Measurements from ENCODE around the gene PKP4. TPM values are rescaled to one million over a fixed set of nuclear protein-coding genes. Genes with fewer than 3 reads are reported as not detected.

Gene PKP4
- total and polyA plus RNA-seq, 2 experiments from 2014 or later, result 35.7 to 92.3 TPM

GRCh38 chr2:158681816-158682215 is 225.1 kb downstream of the PKP4 start:
- TF ChIP-seq POLR2AphosphoS5 (IDR thresholded peaks at IDR 0.05; ENCODE audit: low read depth), result no peak
- TF ChIP-seq ETS1 (IDR thresholded peaks at IDR 0.05), result no peak
- no peak for TF ChIP-seq NANOG (IDR thresholded peaks at IDR 0.05; ENCODE audit: borderline replicate concordance)
- no peak for TF ChIP-seq EZH2 (IDR thresholded peaks at IDR 0.05; ENCODE audit: low read depth, unreplicated experiment)
- TF ChIP-seq CTCF (conservative IDR thresholded peaks at IDR 0.05; ENCODE audit: low read depth in 2 of 2), result no peak
- no peak for TF ChIP-seq ZNF462 (CRISPR knock-in tag; IDR thresholded peaks at IDR 0.05)
- Mint-ChIP-seq H3K4me1 (peaks cover 13% of the 10 kb centered on the region; the same call in 2 of the 3 replicates), H3K27me3 (ENCODE audit: insufficient read depth, low read depth, poor library complexity) (no peaks in the 10 kb centered on the region), H3K9me3 (no peaks in the 10 kb centered on the region), H3K4me3 (no peak overlapping the region), H3K36me3 (ENCODE audit: low read depth) (peaks cover 37% of the 10 kb centered on the region), H3K27ac (no peak overlapping the region)
- Histone ChIP-seq H3K4me1 (ENCODE audit: insufficient read depth) (peaks cover 13% of the 10 kb centered on the region), H3K4me3 (no peak overlapping the region), H3K27me3 (ENCODE audit: insufficient read depth) (no peaks in the 10 kb centered on the region), H3F3A (replicated peaks; ENCODE audit: low read depth) (no peaks in the 10 kb centered on the region), H2AFZ (no peak overlapping the region), H3K4me2 (no peak overlapping the region), H3K79me2 (replicated peaks; ENCODE audit: insufficient read depth) (no peaks in the 10 kb centered on the region), H3K27ac (ENCODE audit: low read depth) (no peak overlapping the region), H3K9me2 (ENCODE audit: insufficient read depth) (peaks cover 7% of the 10 kb centered on the region; the same call in 1 of the 2 replicates), H3K36me3 (ENCODE audit: insufficient read depth) (no peaks in the 10 kb centered on the region), H4K20me1 (replicated peaks; ENCODE audit: insufficient read depth) (no peaks in the 10 kb centered on the region)
- DNase-seq (ENCODE audit: low spot score) (no peak), ATAC-seq (no peak)
